ENCODE measurements around the gene PMF1.
"Not testable (repeated sequence)": the region's sequence is repeated elsewhere in the genome, so short reads cannot be mapped to it uniquely, and the experiment has no call there.

Gene PMF1

DNA sequence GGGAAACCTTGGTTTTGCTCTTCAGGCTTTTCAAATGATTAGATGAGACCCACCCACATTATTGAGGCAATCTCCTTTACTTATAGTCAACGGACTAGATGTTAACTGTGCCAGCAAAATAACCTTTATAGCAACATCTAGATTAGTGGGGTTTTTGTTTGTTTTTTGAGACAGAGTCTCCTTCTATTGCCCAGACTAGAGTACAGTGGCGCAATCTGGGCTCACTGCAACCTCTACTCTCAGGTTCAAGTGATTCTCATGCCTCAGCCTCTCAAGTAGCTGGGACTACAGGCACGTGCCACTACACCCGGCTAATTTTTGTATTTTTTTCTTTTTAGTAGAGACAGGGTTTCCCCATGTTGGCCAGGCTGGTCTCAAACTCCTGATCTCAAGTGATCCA, 22.5 kb upstream of the PMF1 start:
- peaks cover 30% of the 10 kb centered on the region for H3K4me1 Mint-ChIP-seq (ENCODE audit: low read depth)
- H3K36me3 Mint-ChIP-seq; H3K27me3 Mint-ChIP-seq; H3K27ac Mint-ChIP-seq; H3K9me3 Mint-ChIP-seq (ENCODE audit: low read depth); H3K4me3 Mint-ChIP-seq: not testable (repeated sequence)

- Mint-ChIP-seq H3K36me3 (peaks cover 12% of the 10 kb centered on the region), H3K9me3 (ENCODE audit: low read depth) (no peaks in the 10 kb centered on the region), H3K27ac (no peak overlapping the region), H3K4me3 (no peak overlapping the region), H3K27me3 (no peaks in the 10 kb centered on the region), H3K4me1 (ENCODE audit: low read depth) (peaks cover 41% of the 10 kb centered on the region)
Measured at GRCh38 chr1:156191292-156191964, 21.4 kb upstream of the PMF1 start.

GRCh38 chr1:156193208-156193487, 19.7 kb upstream of the PMF1 start:
- Mint-ChIP-seq H3K27me3 (no peaks in the 10 kb centered on the region), H3K4me1 (ENCODE audit: low read depth) (peaks cover 54% of the 10 kb centered on the region), H3K9me3 (ENCODE audit: low read depth) (no peaks in the 10 kb centered on the region), H3K36me3 (peaks cover 12% of the 10 kb centered on the region), H3K27ac (peak overlapping the region; percentile 92), H3K4me3 (no peak overlapping the region)

GRCh38 chr1:156193488-156194299, 19.1 kb upstream of the PMF1 start, which contains the start of gene SLC25A44:
TSS of gene SLC25A44 (plus strand) at chr1:156194104. CDS start at chr1:156199848, 5,744 bp downstream.
- peaks cover 12% of the 10 kb centered on the region for H3K36me3 Mint-ChIP-seq
- H3K4me1 Mint-ChIP-seq (ENCODE audit: low read depth), result peaks cover 59% of the 10 kb centered on the region
- peak within 1 kb of the TSS; percentile 92 for H3K27ac Mint-ChIP-seq
- H3K9me3 Mint-ChIP-seq (ENCODE audit: low read depth), result no peaks in the 10 kb centered on the region
- H3K27me3 Mint-ChIP-seq, result no peaks in the 10 kb centered on the region
- no peak within 1 kb of the TSS for H3K4me3 Mint-ChIP-seq

GRCh38 chr1:156194300-156194652, 18.5 kb upstream of the PMF1 start:
- Mint-ChIP-seq H3K27me3 (no peaks in the 10 kb centered on the region), H3K36me3 (peaks cover 14% of the 10 kb centered on the region), H3K4me1 (ENCODE audit: low read depth) (peaks cover 65% of the 10 kb centered on the region), H3K27ac (peak overlapping the region; percentile 92), H3K9me3 (ENCODE audit: low read depth) (no peaks in the 10 kb centered on the region), H3K4me3 (no peak overlapping the region)

- H3K4me3 Mint-ChIP-seq, result no peak overlapping the region
- H3K9me3 Mint-ChIP-seq (ENCODE audit: low read depth), result no peaks in the 10 kb centered on the region
- H3K27ac Mint-ChIP-seq, result peak overlapping the region; percentile 84
- peaks cover 22% of the 10 kb centered on the region for H3K36me3 Mint-ChIP-seq
- H3K27me3 Mint-ChIP-seq, result no peaks in the 10 kb centered on the region
- peaks cover 79% of the 10 kb centered on the region for H3K4me1 Mint-ChIP-seq (ENCODE audit: low read depth)
Measured at GRCh38 chr1:156195853-156196252, 17.0 kb upstream of the PMF1 start.

DNA sequence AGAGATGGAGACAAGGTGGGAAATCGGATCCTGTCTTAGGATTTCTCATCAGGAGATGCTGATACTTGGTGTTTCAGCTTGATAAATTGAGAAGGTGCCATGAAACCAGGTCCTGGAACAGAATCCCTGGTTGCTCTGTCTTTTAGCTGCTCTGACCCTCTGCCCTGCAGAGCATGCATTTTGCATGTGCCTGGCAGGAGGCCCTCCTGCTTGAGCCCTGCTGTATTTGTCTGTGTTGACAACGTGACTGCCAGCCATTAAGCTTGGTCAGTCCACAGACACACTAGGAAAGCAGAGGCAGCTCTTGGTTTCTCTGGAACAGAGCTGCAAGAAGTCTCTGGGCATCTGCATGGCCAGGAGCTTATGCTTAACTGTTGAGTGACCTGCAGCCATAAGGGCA, 16.4 kb upstream of the PMF1 start:
- Mint-ChIP-seq H3K4me3 (no peak overlapping the region), H3K36me3 (peaks cover 22% of the 10 kb centered on the region), H3K27me3 (no peaks in the 10 kb centered on the region), H3K9me3 (ENCODE audit: low read depth) (no peaks in the 10 kb centered on the region), H3K27ac (peak overlapping the region; percentile 84), H3K4me1 (ENCODE audit: low read depth) (peaks cover 78% of the 10 kb centered on the region)

- Mint-ChIP-seq H3K27me3 (no peaks in the 10 kb centered on the region), H3K4me3 (no peak overlapping the region), H3K36me3 (peaks cover 19% of the 10 kb centered on the region), H3K4me1 (ENCODE audit: low read depth) (peaks cover 59% of the 10 kb centered on the region), H3K27ac (peak overlapping the region; percentile 94), H3K9me3 (ENCODE audit: low read depth) (no peaks in the 10 kb centered on the region)
Measured at GRCh38 chr1:156198831-156199349, 13.9 kb upstream of the PMF1 start.

GRCh38 chr1:156200044-156200443, 12.8 kb upstream of the PMF1 start:
- Mint-ChIP-seq H3K36me3 (peaks cover 18% of the 10 kb centered on the region), H3K27ac (peak overlapping the region; percentile 94), H3K27me3 (no peaks in the 10 kb centered on the region), H3K4me3 (no peak overlapping the region), H3K4me1 (ENCODE audit: low read depth) (peaks cover 54% of the 10 kb centered on the region), H3K9me3 (ENCODE audit: low read depth) (no peaks in the 10 kb centered on the region)

GRCh38 chr1:156203331-156203730, 9.5 kb upstream of the PMF1 start:
- Mint-ChIP-seq H3K36me3 (peaks cover 16% of the 10 kb centered on the region), H3K27ac (no peak overlapping the region), H3K4me1 (ENCODE audit: low read depth) (peaks cover 33% of the 10 kb centered on the region), H3K9me3 (ENCODE audit: low read depth) (no peaks in the 10 kb centered on the region), H3K4me3 (no peak overlapping the region), H3K27me3 (no peaks in the 10 kb centered on the region)

GRCh38 chr1:156204686-156205085, 8.1 kb upstream of the PMF1 start:
- Mint-ChIP-seq H3K4me1 (ENCODE audit: low read depth) (peaks cover 22% of the 10 kb centered on the region), H3K4me3 (no peak overlapping the region), H3K27me3 (no peaks in the 10 kb centered on the region), H3K27ac (no peak overlapping the region), H3K9me3 (ENCODE audit: low read depth) (no peaks in the 10 kb centered on the region), H3K36me3 (peaks cover 10% of the 10 kb centered on the region)

DNA sequence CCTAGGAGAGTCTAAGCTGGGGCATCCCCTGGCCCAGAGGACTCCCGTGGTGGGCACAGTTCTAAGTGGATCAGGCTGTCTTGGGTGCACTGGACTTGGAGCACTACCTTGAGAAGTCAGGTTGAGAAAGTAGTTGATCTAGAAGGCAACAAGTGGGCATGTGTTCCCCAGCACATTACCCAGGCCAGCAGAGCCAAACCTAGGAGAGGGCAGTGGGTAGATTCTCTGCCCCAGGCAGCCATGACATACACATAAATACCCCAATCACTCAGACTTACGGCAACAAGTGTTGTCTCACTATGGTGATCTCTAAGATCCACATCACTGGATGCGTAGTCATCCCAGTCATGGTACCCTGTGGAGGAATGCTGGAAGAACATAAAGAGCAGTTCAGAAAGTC, 1.6 kb upstream of the PMF1 start:
- Mint-ChIP-seq H3K4me1 (ENCODE audit: low read depth) (peaks cover 36% of the 10 kb centered on the region), H3K27me3 (no peaks in the 10 kb centered on the region), H3K9me3 (ENCODE audit: low read depth) (no peaks in the 10 kb centered on the region), H3K36me3 (peaks cover 12% of the 10 kb centered on the region), H3K27ac (peak overlapping the region; percentile 100), H3K4me3 (peak overlapping the region; percentile 30)

DNA sequence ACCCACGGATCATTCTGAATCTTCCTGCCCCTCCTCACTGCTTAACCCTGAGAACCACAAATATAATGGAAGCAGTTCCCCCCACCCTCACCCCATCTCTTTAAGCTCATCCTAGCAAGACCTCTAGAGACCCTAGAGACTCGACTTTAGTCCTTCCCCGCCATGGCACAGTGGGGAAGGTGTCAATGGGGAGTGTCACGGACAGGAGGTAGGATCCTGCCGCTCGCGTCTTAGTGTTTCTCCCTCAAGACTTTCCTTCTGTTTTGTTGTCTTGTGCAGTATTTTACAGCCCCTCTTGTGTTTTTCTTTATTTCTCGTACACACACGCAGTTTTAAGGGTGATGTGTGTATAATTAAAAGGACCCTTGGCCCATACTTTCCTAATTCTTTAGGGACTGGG, 677 bp upstream of the PMF1 start:
- no peaks in the 10 kb centered on the region for H3K27me3 Mint-ChIP-seq
- peaks cover 12% of the 10 kb centered on the region for H3K36me3 Mint-ChIP-seq
- peak overlapping the region; percentile 100 for H3K27ac Mint-ChIP-seq
- no peaks in the 10 kb centered on the region for H3K9me3 Mint-ChIP-seq (ENCODE audit: low read depth)
- peaks cover 40% of the 10 kb centered on the region for H3K4me1 Mint-ChIP-seq (ENCODE audit: low read depth)
- H3K4me3 Mint-ChIP-seq, result peak overlapping the region; percentile 96

DNA sequence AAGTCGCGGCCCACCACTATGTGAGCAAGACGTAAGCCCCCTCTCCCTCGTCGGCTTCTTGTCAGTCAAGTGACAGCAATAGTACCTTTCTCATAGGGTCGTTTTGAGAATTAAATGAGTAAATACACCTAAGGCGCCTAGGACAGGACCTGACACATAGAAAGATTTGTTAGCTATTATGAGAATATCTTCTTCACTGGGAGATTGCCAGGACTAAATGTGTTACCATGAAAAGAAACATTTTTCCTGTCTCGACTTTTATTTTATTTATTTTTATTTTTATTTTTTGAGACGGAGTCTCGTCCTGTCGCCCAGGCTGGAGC, 798 bp downstream of the PMF1 start:
- Mint-ChIP-seq H3K27me3 (no peaks in the 10 kb centered on the region), H3K4me3 (peak overlapping the region; percentile 96), H3K36me3 (peaks cover 16% of the 10 kb centered on the region), H3K4me1 (ENCODE audit: low read depth) (peaks cover 53% of the 10 kb centered on the region), H3K9me3 (ENCODE audit: low read depth) (no peaks in the 10 kb centered on the region), H3K27ac (peak overlapping the region; percentile 100)

DNA sequence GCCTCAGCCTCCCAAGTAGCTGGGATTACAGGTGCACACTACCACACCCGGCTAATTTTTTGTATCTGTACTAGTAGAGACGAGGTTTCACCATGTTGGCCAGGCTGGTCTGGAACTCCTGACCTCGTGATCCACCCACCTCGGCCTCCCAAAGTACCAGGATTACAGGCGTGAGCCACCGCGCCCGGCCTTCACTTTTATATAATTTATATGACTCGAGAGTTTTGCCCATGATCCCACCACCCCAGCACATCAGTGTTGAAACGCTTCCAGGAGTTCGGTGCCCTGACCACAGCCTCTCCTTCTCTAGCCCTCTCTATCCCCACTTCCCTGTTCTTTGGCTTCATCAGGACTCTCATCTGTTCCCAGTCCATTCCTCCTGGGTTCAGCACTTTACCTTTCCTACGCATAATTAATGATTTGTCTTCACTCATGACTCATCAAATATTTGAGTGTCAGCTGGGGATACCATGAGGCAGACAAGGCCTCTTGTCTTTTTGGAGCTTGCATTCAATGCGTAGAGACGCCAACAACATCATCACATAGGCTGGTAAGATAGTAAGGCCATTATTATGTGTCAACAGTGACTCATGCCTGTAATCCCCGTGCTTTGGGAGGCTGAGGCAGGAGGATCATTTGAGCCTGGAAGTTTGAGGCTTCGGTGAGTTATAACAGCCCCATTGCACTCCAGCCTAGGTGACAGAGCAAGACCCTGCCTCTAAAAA, 1.4 kb downstream of the PMF1 start:
- peak overlapping the region; percentile 96 for H3K4me3 Mint-ChIP-seq
- no peaks in the 10 kb centered on the region for H3K27me3 Mint-ChIP-seq
- H3K27ac Mint-ChIP-seq, result peak overlapping the region; percentile 100
- H3K9me3 Mint-ChIP-seq (ENCODE audit: low read depth), result no peaks in the 10 kb centered on the region
- peaks cover 17% of the 10 kb centered on the region for H3K36me3 Mint-ChIP-seq
- peaks cover 53% of the 10 kb centered on the region for H3K4me1 Mint-ChIP-seq (ENCODE audit: low read depth)

Data from activated naive CD8-positive, alpha-beta T cell (primary cell).